GM19035 (cell line): Measurements from ENCODE around the gene DIDO1.
"Not testable (repeated sequence)": the region's sequence is repeated elsewhere in the genome, so short reads cannot be mapped to it uniquely, and the experiment has no call there.

Experiments used
- ATAC-seq: cut with Tn5 transposase; IDR thresholded peaks from one replicate; pipeline ENCODE4 v1.9.1; 2021; ENCODE audit not compliant: unreplicated experiment

The DIDO1 gene

DNA sequence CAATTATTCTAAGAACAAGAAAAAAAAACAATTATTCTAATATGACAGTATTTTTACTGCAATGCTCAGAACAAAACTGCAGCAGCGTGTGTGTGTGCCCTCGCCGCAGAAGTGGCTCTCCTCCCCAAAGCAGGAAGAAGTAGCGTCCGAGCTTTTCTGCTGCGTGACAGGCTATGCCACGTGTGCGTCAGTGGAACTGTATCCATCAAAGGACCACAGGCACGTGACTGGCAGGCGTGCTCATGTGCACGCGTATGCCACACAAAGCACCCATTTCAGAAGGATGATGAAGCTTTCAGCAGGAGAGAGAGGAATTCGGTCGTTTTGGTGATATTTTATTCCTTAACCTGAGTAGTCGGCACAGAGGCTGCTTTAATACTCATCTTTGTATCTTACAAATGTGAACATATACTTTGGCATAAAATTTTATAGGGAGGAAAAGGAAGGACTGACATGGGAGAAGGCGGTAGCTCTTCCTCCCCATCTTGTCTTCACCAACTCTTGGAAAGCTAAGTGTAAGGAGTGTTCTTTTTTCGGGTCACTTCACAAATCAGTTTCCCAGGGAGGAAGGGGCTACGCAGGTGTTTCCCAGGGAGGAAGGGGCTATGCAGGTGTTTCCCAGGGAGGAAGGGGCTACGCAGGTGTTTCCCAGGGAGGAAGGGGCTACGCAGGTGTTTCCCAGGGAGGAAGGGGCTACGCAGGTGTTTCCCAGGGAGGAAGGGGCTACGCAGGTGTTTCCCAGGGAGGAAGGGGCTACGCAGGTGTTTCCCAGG is 68.1 kb downstream of the DIDO1 start:
- ATAC-seq: no peak

DNA sequence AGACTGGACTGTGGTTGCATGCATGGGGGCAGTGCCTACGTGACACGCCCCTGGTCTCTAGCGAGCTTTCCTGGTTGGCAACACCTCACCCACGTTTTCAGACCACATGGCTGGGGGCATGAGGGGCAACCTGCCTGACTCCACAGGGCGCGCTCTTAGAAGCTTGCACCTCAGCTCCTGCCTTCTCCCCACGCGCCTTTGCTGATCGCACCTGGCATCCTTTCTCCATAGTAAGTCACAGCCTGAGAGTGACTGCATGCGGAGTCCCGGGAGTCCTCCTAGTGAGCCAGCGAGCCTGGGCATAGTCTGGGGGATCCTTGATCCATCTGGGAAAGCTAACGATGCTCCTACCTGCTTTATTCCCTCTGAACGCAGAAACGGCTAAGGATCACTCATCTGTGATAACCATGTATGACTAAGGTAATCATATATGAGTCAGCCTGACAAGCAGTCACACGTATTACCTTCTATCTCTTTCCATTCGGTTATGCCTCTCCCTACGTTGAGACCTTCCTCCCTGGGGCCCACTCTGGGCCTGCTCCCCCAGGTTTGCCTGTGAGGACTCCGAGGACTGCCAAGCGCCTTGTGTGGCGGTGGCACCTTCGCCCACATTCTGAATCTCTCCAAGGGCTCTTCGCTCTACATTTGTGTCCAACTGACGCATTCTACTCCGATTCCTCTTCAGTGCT is 69.2 kb downstream of the DIDO1 start:
- no peak for ATAC-seq

- ATAC-seq: no peak
These were observed 71.2 kb downstream of the DIDO1 start for GRCh38 chr20:62855120-62855519.

GRCh38 chr20:62854121-62854520 is 72.2 kb downstream of the DIDO1 start:
- no peak for ATAC-seq

DNA sequence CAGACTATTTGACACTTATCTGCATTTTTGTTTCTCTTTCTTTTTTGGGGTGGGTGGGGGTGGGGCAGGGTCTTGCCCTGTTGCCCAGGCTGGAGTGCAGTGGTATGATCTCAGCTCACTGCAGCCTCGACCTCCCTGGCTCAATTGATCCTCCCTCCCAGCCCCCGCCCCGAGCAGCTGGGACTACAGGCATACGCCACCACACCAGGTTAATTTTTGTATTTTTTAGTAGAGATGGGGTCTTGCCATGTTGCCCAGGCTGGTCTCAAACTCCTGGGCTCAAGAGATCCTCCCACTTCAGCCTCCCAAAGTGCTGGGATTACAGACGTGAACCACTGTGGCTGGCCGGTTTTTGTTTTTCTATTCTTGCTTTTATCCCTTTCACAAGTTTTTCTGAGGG is 73.0 kb downstream of the DIDO1 start:
- ATAC-seq: not testable (repeated sequence)

GRCh38 chr20:62852841-62853240 is 73.5 kb downstream of the DIDO1 start:
- ATAC-seq: no peak

GRCh38 chr20:62852196-62852595 is 74.1 kb downstream of the DIDO1 start:
- no peak for ATAC-seq

- no peak for ATAC-seq
These were observed 75.9 kb downstream of the DIDO1 start for GRCh38 chr20:62850333-62850974.

DNA sequence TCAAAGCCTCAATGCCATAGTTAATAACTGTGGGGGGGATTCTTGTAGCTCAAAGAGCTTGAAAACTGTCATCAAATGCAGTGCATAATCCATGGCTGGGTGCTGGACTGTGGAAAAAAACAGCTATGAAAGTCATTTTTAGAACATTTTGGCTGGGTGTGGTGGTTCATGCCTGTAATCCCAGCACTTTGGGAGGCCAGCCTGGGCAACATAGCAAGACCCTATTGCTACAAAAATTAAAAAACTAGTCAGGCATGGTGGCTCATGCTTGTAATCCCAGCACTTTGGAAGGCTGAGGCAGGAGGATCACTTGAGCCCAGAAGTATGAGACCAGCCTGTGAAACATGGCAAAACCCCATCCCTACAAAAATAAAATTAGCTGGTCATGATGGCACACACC is 76.9 kb downstream of the DIDO1 start:
- no peak for ATAC-seq

DNA sequence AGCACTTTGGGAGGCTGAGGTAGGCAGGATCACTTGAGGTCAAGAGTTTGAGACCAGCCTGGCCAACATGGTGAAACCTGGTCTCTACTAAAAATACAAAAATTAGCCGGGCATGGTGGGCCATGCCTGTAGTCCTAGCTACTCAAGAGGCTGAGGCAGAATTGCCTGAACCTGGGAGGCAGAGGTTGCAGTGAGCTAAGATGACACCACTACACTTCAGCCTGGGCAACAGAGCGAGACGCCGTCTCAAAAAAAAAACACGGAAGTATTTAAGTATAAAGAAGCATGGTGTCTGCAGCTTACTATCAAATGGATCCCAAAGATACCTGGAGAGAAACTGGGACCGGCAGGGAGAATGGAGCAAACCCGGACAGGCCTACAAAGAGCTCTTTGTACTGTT is 77.4 kb downstream of the DIDO1 start:
- ATAC-seq: not testable (repeated sequence)

GRCh38 chr20:62846166-62846890 is 80.0 kb downstream of the DIDO1 start:
- no peak for ATAC-seq

DNA sequence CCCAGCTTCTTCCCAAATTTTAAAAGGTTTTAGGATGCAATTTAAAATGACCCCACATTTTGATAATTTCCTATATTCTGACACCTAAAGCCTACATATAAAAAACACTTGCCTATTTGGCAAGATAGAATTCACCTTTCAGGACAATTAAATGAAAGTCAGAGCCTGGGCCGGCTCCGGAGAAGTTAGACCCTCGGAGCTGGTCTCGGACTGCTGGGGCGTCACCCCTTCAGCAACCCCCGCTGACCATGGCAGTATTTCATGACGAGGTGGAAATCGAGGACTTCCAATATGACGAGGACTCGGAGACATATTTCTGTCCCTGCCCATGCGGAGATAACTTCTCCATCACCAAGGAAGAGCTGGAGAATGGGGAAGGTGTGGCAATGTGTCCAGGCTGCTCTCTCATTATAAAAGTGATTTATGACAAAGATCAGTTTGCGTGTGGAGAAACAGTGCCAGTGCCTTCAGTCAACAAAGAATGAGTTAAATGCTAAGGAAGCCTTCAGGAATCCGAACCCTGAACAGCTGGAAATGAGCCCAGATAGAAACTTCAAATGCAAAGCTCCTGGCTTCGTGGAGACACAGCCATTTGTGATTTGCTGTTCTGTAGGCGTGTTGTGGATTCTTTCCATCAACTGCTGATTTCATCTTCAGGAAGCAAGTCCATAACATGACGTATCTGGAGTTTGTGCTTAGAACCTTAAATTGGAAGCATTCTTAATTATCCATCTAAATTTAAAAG is 80.7 kb downstream of the DIDO1 start:
- ATAC-seq: no peak

DNA sequence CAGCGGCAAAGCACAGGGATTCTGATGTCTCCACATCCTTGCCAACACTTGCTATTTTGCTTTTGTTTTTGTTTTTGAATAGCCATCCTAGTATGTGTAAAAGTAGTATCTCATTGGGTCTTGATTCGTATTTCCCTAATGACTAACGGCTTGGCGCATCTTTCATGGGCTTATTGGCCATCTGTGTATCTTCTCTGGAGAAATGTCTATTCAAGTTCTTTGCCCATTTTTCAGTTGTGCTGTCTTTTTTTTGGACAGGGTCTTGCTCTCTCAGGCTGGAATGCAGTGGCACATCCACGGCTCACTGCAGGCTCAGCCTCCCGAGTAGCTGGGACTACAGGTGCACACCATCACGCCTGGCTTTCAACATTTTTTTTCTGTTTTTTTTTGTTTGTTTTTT is 82.1 kb downstream of the DIDO1 start:
- ATAC-seq: no peak

DNA sequence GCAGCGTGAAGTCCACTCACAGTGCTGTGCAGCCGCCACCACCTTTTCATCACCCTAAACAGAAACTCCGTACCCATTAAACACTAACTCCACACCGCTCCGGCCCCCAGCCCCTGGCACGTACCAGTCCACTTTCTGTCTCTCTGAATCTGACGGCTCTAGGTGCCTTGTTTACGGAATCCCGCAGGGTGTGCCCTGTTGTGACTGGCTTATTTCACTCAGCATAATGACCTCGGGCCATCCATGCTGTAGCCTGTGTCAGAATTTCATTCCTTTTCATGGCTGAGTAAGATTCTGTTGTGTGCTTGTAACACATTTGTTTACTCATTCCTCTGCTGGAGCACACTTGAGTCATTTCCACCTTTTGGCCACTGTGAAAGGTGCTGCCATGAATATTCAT is 82.6 kb downstream of the DIDO1 start:
- no peak for ATAC-seq

DNA sequence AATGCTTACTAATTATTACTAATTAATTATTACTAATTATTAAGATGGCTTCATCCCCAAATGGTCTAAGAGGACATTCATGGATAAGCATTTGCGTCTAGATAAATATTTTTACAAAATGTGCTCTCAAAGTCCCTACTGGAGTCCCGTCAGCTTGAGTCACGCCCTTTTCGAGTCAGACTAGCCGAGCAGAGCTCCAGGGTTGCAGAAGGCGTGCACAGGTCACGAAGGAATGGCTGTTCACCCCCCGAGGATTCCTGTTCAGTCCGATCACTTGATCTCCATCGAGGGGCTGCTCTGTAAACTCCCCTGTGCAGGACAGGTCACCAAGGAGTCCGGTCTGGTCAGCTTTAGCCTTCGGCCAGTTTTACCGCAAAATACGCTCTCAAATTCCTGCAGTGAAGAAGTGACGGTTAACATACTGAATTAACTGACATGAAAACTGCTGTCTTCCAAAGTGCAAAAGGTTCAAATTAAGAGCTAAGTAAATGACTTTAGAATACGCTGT is 84.5 kb downstream of the DIDO1 start:
- ATAC-seq: no peak

GRCh38 chr20:62840244-62841197 is 85.8 kb downstream of the DIDO1 start:
- no peak for ATAC-seq

GRCh38 chr20:62839816-62840215 is 86.5 kb downstream of the DIDO1 start:
- no peak for ATAC-seq

GRCh38 chr20:62839261-62839660 is 87.0 kb downstream of the DIDO1 start:
- ATAC-seq: no peak

DNA sequence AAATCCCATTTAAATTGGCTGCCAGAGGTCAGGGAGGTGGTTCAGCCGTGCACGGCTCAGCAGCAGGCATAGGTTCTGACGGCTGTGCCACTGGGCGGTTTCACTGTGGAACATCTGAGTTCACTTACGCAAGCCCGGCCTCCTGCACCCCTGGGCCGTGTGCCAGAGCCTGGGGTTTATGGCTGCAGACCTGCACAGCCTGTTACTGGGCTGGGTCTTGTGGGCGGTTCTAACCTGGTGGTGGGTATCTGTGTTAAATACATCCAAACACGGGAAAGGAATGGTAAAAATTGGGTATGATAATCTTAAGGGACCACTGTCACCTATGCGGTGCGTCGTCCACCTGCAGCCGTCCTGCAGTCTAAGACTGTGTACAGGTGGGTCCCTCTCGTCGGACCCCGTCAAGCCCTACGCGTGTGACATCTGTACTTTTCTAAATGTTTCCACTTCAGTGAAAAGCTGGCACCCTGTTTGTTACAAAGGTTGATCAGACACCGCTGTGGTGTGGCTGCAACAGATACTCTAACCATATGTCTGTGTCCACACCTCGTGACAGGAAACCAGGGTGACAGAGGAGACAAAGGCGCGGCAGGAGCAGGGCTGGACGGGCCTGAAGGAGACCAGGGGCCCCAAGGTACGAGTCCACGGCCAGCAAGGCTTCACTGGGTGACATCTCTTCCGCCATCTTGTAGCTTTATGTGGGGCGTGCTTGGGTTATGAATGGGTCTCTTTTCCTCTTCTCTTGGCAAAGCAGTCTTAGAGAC is 88.0 kb downstream of the DIDO1 start:
- peak; percentile 82 for ATAC-seq
